HEK293T (cell line): ENCODE measurements around the gene PPP1CA.

Experiments used
- CTCF ChIA-PET: fragments of 350-600 bp; formaldehyde crosslinking; extraction: SDS; loops from one replicate; lab custom pipeline; 2021; ENCODE audit warnings: antibody characterized with exemption, inconsistent platforms; lab: Yijun Ruan, JAX
- POLR2A ChIA-PET: fragments of 350-600 bp; formaldehyde crosslinking; extraction: SDS; loops from one replicate; lab custom pipeline; 2020; ENCODE audit warnings: antibody characterized with exemption, inconsistent platforms; lab: Yijun Ruan, JAX
- DNase-seq: peaks from one replicate; pipeline ENCODE4 v3.0.0; 2012; ENCODE audit warnings: mixed read lengths; ENCODE audit errors: extremely low spot score
- ARNT ChIP-seq: fragments of 450-650 bp; IDR thresholded peaks from 2 replicates; pipeline ENCODE4 v1.6.1; 2017; ENCODE audit warnings: mild to moderate bottlenecking
- BHLHE40 ChIP-seq: fragments of 450-650 bp; IDR thresholded peaks from 2 replicates; pipeline ENCODE4 v1.6.1; 2016; ENCODE audit warnings: mild to moderate bottlenecking, moderate library complexity, borderline replicate concordance
- CTBP1 ChIP-seq: fragments of 450-650 bp; IDR thresholded peaks from 2 replicates; pipeline ENCODE4 v1.6.1; 2016; ENCODE audit warnings: borderline replicate concordance
- ELF4 ChIP-seq: fragments of 450-650 bp; IDR thresholded peaks from 2 replicates; pipeline ENCODE4 v1.6.1; 2017; ENCODE audit warnings: antibody characterized with exemption
- FOXA1 ChIP-seq: fragments of 450-650 bp; IDR thresholded peaks from 2 replicates; pipeline ENCODE4 v1.6.1; 2016; ENCODE audit warnings: mild to moderate bottlenecking
- FOXK2 ChIP-seq: fragments of 450-650 bp; IDR thresholded peaks from 2 replicates; pipeline ENCODE4 v1.6.1; 2016; ENCODE audit warnings: mild to moderate bottlenecking
- FOXM1 ChIP-seq: fragments of 450-650 bp; IDR thresholded peaks from 2 replicates; pipeline ENCODE4 v1.6.1; 2017; ENCODE audit warnings: mild to moderate bottlenecking, borderline replicate concordance
- HDGF ChIP-seq: fragments of 450-650 bp; IDR thresholded peaks from 2 replicates; pipeline ENCODE4 v1.6.1; 2017; ENCODE audit warnings: antibody characterized with exemption, borderline replicate concordance
- L3MBTL2 ChIP-seq: fragments of 450-650 bp; conservative IDR thresholded peaks from 2 replicates; pipeline ENCODE4 v1.6.1; 2016; ENCODE audit warnings: mild to moderate bottlenecking
- LEF1 ChIP-seq: fragments of 450-650 bp; IDR thresholded peaks from 2 replicates; pipeline ENCODE4 v1.6.1; 2017; ENCODE audit warnings: mild to moderate bottlenecking, borderline replicate concordance
- NFRKB ChIP-seq: fragments of 450-650 bp; IDR thresholded peaks from 2 replicates; pipeline ENCODE4 v1.6.1; 2016; ENCODE audit warnings: mild to moderate bottlenecking, moderate library complexity
- PKNOX1 ChIP-seq: fragments of 450-650 bp; IDR thresholded peaks from 2 replicates; pipeline ENCODE4 v1.6.1; 2016
- SP1 ChIP-seq: fragments of 450-650 bp; IDR thresholded peaks from 2 replicates; pipeline ENCODE4 v1.6.1; 2017
- SUZ12 ChIP-seq: fragments of 450-650 bp; IDR thresholded peaks from 2 replicates; pipeline ENCODE4 v1.6.1; 2016; ENCODE audit warnings: mild to moderate bottlenecking
- TARDBP ChIP-seq: fragments of 450-650 bp; IDR thresholded peaks from 2 replicates; pipeline ENCODE4 v1.6.1; 2016
- ZNF384 ChIP-seq: fragments of 450-650 bp; IDR thresholded peaks from 2 replicates; pipeline ENCODE4 v1.6.1; 2016

The PPP1CA gene

GRCh38 chr11:67400251-67400941 lies 1.3 kb downstream of the PPP1CA start:
- TF ChIP-seq ARNT (no peak), ZNF384 (no peak), CTBP1 (no peak), NFRKB (no peak), FOXK2 (no peak), PKNOX1 (no peak), SUZ12 (no peak), BHLHE40 (no peak), L3MBTL2 (no peak), ELF4 (no peak)
- no peak for DNase-seq
- ChIA-PET CTCF (interaction anchor here (1.2 to 2.0 kb wide), 4 partner anchors 9 to 49 kb away, joined by 4 to 5 read pairs (median 4); partner anchors contain the start of gene RAD9A), POLR2A (interaction anchor here (0.9 to 4.2 kb wide), 11 partner anchors 9 to 82 kb away, joined by 3 to 50 read pairs (median 9); partner anchors contain the start of genes AIP, RAD9A, RPS6KB2 and TMEM134)

- CTCF ChIA-PET, result interaction anchor here (0.6 kb wide), 1 partner anchor 153 kb away, joined by 3 read pairs; no protein-coding TSS in a partner anchor
- TF ChIP-seq SP1 (no peak), ZNF384 (no peak), CTBP1 (no peak), ELF4 (no peak), LEF1 (no peak), PKNOX1 (no peak), SUZ12 (no peak), BHLHE40 (no peak), HDGF (no peak), FOXA1 (no peak), NFRKB (no peak)
- no peak for DNase-seq
- POLR2A ChIA-PET, result interaction anchor here (1.4 to 3.9 kb wide), 2 partner anchors 20 to 30 kb away, joined by 3 to 42 read pairs; partner anchors contain the start of gene RPS6KB2
Measured at GRCh38 chr11:67398661-67399563, 2.7 kb downstream of the PPP1CA start.

- POLR2A ChIA-PET, result interaction anchor here (0.8 kb wide), 1 partner anchor 9 kb away, joined by 3 read pairs; no protein-coding TSS in a partner anchor
- no peak for TF ChIP-seq ZNF384
- no peak for TF ChIP-seq CTBP1
- no peak for TF ChIP-seq TARDBP
- TF ChIP-seq SP1, result no peak
- no peak for TF ChIP-seq L3MBTL2
- no peak for DNase-seq
- CTCF ChIA-PET, result no interaction called here
Measured at GRCh38 chr11:67397986-67398660, 3.5 kb downstream of the PPP1CA start.

GRCh38 chr11:67397536-67397935 lies 4.1 kb downstream of the PPP1CA start:
- ChIA-PET POLR2A (interaction anchor here (0.8 kb wide), 1 partner anchor 8 kb away, joined by 3 read pairs; no protein-coding TSS in a partner anchor), CTCF (interaction anchor here (0.8 kb wide), 1 partner anchor 16 kb away, joined by 3 read pairs; no protein-coding TSS in a partner anchor)
- TF ChIP-seq ARNT (no peak), SUZ12 (no peak), ZNF384 (no peak), SP1 (no peak), LEF1 (no peak), FOXK2 (no peak), FOXA1 (no peak), L3MBTL2 (no peak), ELF4 (no peak), NFRKB (no peak), PKNOX1 (no peak), FOXM1 (no peak), BHLHE40 (no peak), TARDBP (no peak)
- no peak for DNase-seq

GRCh38 chr11:67396587-67397389 lies 4.9 kb downstream of the PPP1CA start:
- CTCF ChIA-PET, result interaction anchor here (0.8 kb wide), 1 partner anchor 15 kb away, joined by 3 read pairs; no protein-coding TSS in a partner anchor
- DNase-seq, result no peak
- TF ChIP-seq TARDBP (no peak), FOXA1 (no peak), LEF1 (no peak), HDGF (no peak), FOXK2 (no peak), SUZ12 (no peak), SP1 (no peak), NFRKB (no peak), ZNF384 (no peak), PKNOX1 (no peak), CTBP1 (no peak), BHLHE40 (no peak), ELF4 (no peak), FOXM1 (no peak)
- POLR2A ChIA-PET, result interaction anchor here (1.1 to 1.4 kb wide), 2 partner anchors 24 to 71 kb away, joined by 3 to 4 read pairs; no protein-coding TSS in a partner anchor
